Natural killer cell (primary cell): ENCODE measurements around the gene PHF21A. TPM values are rescaled to one million over a fixed set of nuclear protein-coding genes. Genes with fewer than 3 reads are reported as not detected.

Experiments
- ATAC-seq, 3 donors: fragments of 150-1000 bp in 2 of 3; fragments of 200-7000 bp in 1 of 3; cut with Tn5 transposase; 1 replicate in 1 of 3; 2 replicates in 2 of 3; pipeline ENCODE4 v1.10.0; 2021; ENCODE audit warnings: mild to moderate bottlenecking in 2 of 3, moderate library complexity in 2 of 3
- DNase-seq, 2 donors: peaks; one replicate each; pipeline versions ENCODE4 v3.0.0 to v3.0.0-alpha.2; 2013 to 2021; ENCODE audit warnings: mixed read lengths in 1 of 2
- H3K27ac ChIP-seq: one replicate; pipeline ENCODE4 v1.5.1; 2013; ENCODE audit warnings: mild to moderate bottlenecking, low read length
- H3K27me3 ChIP-seq: one replicate; pipeline ENCODE4 v1.6.1; 2013; ENCODE audit warnings: low read length; ENCODE audit not compliant: control insufficient read depth, insufficient read depth
- H3K36me3 ChIP-seq: one replicate; pipeline ENCODE4 v1.6.1; 2013; ENCODE audit warnings: low read length; ENCODE audit not compliant: control insufficient read depth, insufficient read depth
- H3K4me1 ChIP-seq: one replicate; pipeline ENCODE4 v1.6.1; 2013; ENCODE audit warnings: low read length; ENCODE audit not compliant: control insufficient read depth, insufficient read depth
- H3K4me3 ChIP-seq: one replicate; pipeline ENCODE4 v1.5.1; 2013; ENCODE audit warnings: low read length
- H3K9me3 ChIP-seq: one replicate; pipeline ENCODE4 v1.6.1; 2013; ENCODE audit warnings: low read length; ENCODE audit not compliant: control insufficient read depth, insufficient read depth
- H3K27ac Mint-ChIP-seq, 2 donors: one replicate each; pipeline ENCODE4 v1.8.0; 2022; ENCODE audit warnings: mild to moderate bottlenecking in 2 of 2, mixed read lengths in 2 of 2, moderate library complexity in 1 of 2
- H3K27me3 Mint-ChIP-seq, 2 donors: one replicate each; pipeline ENCODE4 v1.8.0; 2022; ENCODE audit warnings: low read depth in 2 of 2, mixed read lengths in 2 of 2
- H3K36me3 Mint-ChIP-seq: one replicate; pipeline ENCODE4 v1.8.0; 2022; ENCODE audit warnings: mixed read lengths
- H3K4me1 Mint-ChIP-seq, 2 donors: one replicate each; pipeline ENCODE4 v1.8.0; 2022; ENCODE audit warnings: mixed read lengths in 2 of 2
- H3K4me3 Mint-ChIP-seq: one replicate; pipeline ENCODE4 v1.8.0; 2022; ENCODE audit warnings: mild to moderate bottlenecking, moderate library complexity, mixed read lengths
- H3K9me3 Mint-ChIP-seq, 2 donors: one replicate each; pipeline ENCODE4 v1.8.0; 2022; ENCODE audit warnings: mixed read lengths in 2 of 2
- WGBS: methylation state at CpG from one replicate; pipeline ENCODE4 v1.1.7; 2013; ENCODE audit warnings: missing lambda C conversion rate; ENCODE audit not compliant: insufficient coverage; 5-methylcytosine and 5-hydroxymethylcytosine counted together
- intact Hi-C: fragments of 100-400 bp; cut with micrococcal nuclease; formaldehyde crosslinking; loops from one replicate; pipeline ENCODE4 v1.14.2; 2022
- total RNA-seq, 4 donors: library from RNA; stranded (reverse); fragments of 120-200 nt in 1 of 4; gene quantifications; one replicate each; pipeline versions ENCODE4 v1.2.3 to v1.2.4, GENCODE V29; 2013 to 2022
- TF ChIP-seq, protein P1 (sequence below): fragments of 200-600 bp; IDR thresholded peaks from one replicate; pipeline ENCODE4 v1.8.0; 2022; ENCODE audit warnings: antibody characterized with exemption

The PHF21A gene
- total RNA-seq, 3 donors from 2014 or later (not counting 1 experiment from before 2014, with no cell fraction given) = 138 to 147 (median 139) TPM

DNA sequence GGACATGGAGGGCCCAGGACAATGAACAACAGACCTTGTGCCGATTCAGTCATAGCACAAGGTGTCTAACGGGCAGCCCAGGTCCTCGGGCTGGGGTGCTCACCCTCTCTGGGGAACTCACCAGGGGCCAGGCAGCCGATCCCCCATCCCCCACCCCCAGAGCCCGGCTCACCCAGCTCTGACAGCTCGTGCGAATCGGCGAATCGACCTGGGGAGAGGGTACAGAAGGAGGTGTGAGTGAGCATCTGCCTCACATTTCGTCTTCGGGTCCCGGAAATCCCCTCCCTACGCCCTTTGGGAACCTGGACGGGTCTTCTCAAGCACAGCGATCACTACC, 204.0 kb downstream of the PHF21A start:
- WGBS = 8% methylated on average over 14 of the region's 16 CpGs
- Histone ChIP-seq H3K27me3 (peaks cover 3% of the 10 kb centered on the region), H3K4me3 (peak overlapping the region; percentile 85), H3K36me3 (peaks cover 34% of the 10 kb centered on the region), H3K27ac (peak overlapping the region; percentile 91), H3K4me1 (peaks cover 52% of the 10 kb centered on the region), H3K9me3 (no peaks in the 10 kb centered on the region)
- DNase-seq (no peak), ATAC-seq (peak in 2 of 3 donors; percentile 1 to 11)
- H3K4me3 Mint-ChIP-seq = peak overlapping the region; percentile 97
- TF ChIP-seq, protein P1, sequence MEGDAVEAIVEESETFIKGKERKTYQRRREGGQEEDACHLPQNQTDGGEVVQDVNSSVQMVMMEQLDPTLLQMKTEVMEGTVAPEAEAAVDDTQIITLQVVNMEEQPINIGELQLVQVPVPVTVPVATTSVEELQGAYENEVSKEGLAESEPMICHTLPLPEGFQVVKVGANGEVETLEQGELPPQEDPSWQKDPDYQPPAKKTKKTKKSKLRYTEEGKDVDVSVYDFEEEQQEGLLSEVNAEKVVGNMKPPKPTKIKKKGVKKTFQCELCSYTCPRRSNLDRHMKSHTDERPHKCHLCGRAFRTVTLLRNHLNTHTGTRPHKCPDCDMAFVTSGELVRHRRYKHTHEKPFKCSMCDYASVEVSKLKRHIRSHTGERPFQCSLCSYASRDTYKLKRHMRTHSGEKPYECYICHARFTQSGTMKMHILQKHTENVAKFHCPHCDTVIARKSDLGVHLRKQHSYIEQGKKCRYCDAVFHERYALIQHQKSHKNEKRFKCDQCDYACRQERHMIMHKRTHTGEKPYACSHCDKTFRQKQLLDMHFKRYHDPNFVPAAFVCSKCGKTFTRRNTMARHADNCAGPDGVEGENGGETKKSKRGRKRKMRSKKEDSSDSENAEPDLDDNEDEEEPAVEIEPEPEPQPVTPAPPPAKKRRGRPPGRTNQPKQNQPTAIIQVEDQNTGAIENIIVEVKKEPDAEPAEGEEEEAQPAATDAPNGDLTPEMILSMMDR = no peak
- no peaks in the 10 kb centered on the region for H3K36me3 Mint-ChIP-seq
- H3K4me1 Mint-ChIP-seq = peaks cover 30 to 43% of the 10 kb centered on the region in 2 donors
- intact Hi-C loops = loop anchor here (10.0 kb wide), 1 partner anchor 208 kb away; the partner anchor contains the start of gene PHF21A
- H3K9me3 Mint-ChIP-seq = no peaks in the 10 kb centered on the region
- peak overlapping the region; percentile 96 for H3K27ac Mint-ChIP-seq
- peaks cover 0 to 4% of the 10 kb centered on the region in 2 donors for H3K27me3 Mint-ChIP-seq

DNA sequence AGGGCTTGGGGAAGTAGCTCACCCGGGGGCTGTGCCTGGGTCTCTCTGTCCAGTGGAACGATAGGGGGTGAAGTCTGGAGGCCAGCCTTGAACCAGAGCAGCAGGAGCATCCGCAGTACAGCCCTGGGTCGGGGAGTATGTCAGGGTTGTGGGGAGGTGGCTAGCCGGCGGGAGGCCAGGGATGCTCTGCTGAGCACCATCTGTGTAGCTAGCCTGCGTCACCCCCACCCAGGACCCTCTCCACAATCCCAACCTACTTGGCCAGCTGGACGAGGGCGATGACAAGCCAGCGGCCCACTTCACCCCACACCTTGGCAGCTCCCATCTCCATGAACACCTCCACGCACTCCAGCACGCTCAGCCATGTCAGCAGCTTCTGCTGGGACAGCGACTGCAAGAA, 205.8 kb downstream of the PHF21A start:
- H3K4me3 Mint-ChIP-seq = no peak overlapping the region
- DNase-seq = no peak
- 90% methylated on average over 13 of the region's 13 CpGs for WGBS
- H3K27ac Mint-ChIP-seq = peak overlapping the region; percentile 12 to 96
- peaks cover 30 to 39% of the 10 kb centered on the region in 2 donors for H3K4me1 Mint-ChIP-seq
- Histone ChIP-seq H3K4me3 (no peak overlapping the region), H3K27ac (no peak overlapping the region), H3K27me3 (no peaks in the 10 kb centered on the region), H3K9me3 (no peaks in the 10 kb centered on the region), H3K4me1 (peaks cover 40% of the 10 kb centered on the region), H3K36me3 (peaks cover 46% of the 10 kb centered on the region)
- no peaks in the 10 kb centered on the region for H3K27me3 Mint-ChIP-seq
- no peaks in the 10 kb centered on the region for H3K9me3 Mint-ChIP-seq
- intact Hi-C loops = loop anchor here (10.0 kb wide), 1 partner anchor 209 kb away; the partner anchor contains the start of gene PHF21A
- no peaks in the 10 kb centered on the region for H3K36me3 Mint-ChIP-seq
- ATAC-seq = no peak
- TF ChIP-seq, protein P1 = no peak

DNA sequence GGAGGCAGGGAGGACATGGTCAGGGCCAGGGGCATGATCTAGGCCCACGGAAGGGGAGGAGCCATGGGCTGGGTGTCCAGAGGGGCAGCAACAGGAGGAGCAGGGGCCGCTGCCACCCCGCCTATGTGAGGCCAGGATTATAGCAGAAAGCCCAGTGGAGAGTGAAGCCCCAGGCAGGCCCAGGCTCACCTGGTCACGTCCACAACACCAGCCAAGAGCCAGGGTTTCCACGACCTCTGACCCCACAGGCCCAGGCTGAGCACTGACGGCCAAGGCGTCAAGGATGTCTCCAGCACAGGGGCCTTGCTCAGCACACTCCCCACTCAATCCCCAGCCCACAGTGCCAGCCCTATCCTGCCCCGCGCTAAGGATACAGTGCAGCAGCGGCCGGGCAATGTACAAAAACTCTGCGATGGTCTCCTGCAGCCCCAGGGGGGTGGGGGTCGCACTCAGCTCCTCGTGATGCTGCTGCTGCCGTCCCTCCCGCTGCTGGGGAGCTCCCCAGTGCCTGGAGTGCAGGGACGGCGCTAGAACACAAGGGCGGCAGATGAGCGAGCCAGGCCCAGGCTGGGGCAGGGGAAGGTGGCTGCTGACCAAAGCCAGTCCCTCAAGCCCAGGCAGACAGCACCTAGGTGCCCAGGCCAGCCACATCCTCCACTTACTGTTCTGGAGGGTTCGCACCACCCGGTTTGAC, 207.2 kb downstream of the PHF21A start:
- Histone ChIP-seq H3K4me3 (no peak overlapping the region), H3K27ac (no peak overlapping the region), H3K4me1 (peaks cover 27% of the 10 kb centered on the region), H3K9me3 (no peaks in the 10 kb centered on the region), H3K27me3 (no peaks in the 10 kb centered on the region), H3K36me3 (peaks cover 58% of the 10 kb centered on the region)
- Mint-ChIP-seq H3K27me3 (no peaks in the 10 kb centered on the region), H3K27ac (peak overlapping the region in 1 of 2 donors; percentile 64), H3K4me3 (peak overlapping the region; percentile 31), H3K36me3 (no peaks in the 10 kb centered on the region), H3K9me3 (no peaks in the 10 kb centered on the region), H3K4me1 (peaks cover 27 to 35% of the 10 kb centered on the region in 2 donors)
- WGBS = 91% methylated on average over 22 of the region's 22 CpGs
- no peak for DNase-seq
- ATAC-seq = no peak
- TF ChIP-seq, protein P1 = no peak
- intact Hi-C loops = loop anchor here (10.0 kb wide), 1 partner anchor 211 kb away; the partner anchor contains the start of gene PHF21A
